Lower leg skin (tissue), 3 donors: ENCODE data around the gene HIP1R.

Experiments
- CTCF ChIP-seq, 3 donors: fragments of 450-650 bp; IDR thresholded peaks; one replicate each; pipeline ENCODE4 v1.5.1; 2016; ENCODE audit warnings: antibody characterized with exemption in 3 of 3, mild to moderate bottlenecking in 3 of 3, moderate library complexity in 2 of 3
- POLR2A ChIP-seq, 2 donors: fragments of 450-650 bp; IDR thresholded peaks; one replicate each; pipeline ENCODE4 v1.6.1; 2016 to 2017; ENCODE audit warnings: antibody characterized with exemption in 2 of 2, mild to moderate bottlenecking in 1 of 2, moderate library complexity in 1 of 2

- no peak for TF ChIP-seq CTCF (IDR thresholded peaks at IDR 0.05)
- no peak for TF ChIP-seq POLR2A (IDR thresholded peaks at IDR 0.05)
Observed at GRCh38 chr12:122880155-122880667, 45.0 kb downstream of the HIP1R start.
